ENCODE results near the gene PNN.
"Not testable (repeated sequence)": the region's sequence is repeated elsewhere in the genome, so short reads cannot be mapped to it uniquely, and the experiment has no call there.

PNN gene

DNA sequence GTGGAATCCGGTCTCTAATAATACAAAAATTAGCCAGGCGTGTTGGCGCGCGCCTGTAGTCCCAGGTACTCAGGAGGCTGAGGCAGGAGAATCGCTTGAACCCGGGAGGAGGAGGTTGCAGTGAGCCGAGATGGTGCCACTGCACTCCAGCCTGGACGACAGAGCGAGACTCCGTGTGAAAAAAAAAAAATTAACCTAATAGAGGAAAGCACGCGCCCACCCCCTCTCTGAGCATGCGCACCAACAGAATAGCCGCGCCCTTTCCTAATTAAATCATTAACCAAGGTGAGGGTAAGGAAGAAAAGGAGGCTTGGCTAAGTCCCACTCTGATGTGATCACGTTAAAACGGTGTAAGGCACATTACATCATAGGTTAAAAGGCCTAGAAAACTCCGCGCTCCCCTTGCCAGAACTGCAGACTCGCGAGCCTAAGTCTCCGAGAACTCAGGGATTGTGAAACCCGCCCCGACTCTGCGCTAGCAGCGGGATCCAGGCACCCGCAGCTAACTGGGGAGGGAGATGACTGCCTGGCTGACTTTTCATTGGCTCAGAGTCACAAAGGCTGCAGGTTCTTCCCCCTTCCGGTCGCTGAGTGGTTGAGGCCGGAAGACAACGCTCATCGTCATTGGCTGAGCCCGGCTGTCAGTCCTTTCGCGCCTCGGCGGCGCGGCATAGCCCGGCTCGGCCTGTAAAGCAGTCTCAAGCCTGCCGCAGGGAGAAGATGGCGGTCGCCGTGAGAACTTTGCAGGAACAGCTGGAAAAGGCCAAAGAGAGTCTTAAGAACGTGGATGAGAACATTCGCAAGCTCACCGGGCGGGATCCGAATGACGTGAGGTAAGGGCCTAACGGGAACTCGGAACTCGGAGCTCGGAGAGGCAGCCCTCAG, at the start of gene PNN:
Gene PNN, plus strand, starts transcription at position 695 of the 885 bp plus-strand sequence. Its CDS starts 26 bp downstream, at position 721.
- peak; percentile 97 for DNase-seq (ENCODE audit: low spot score)

- not testable (repeated sequence) for DNase-seq (ENCODE audit: low spot score)
These were observed 37.2 kb upstream of the PNN start for GRCh38 chr14:39137835-39138234.

- no peak for DNase-seq (ENCODE audit: low spot score)
These were observed 36.6 kb upstream of the PNN start for GRCh38 chr14:39138440-39138839.

DNA sequence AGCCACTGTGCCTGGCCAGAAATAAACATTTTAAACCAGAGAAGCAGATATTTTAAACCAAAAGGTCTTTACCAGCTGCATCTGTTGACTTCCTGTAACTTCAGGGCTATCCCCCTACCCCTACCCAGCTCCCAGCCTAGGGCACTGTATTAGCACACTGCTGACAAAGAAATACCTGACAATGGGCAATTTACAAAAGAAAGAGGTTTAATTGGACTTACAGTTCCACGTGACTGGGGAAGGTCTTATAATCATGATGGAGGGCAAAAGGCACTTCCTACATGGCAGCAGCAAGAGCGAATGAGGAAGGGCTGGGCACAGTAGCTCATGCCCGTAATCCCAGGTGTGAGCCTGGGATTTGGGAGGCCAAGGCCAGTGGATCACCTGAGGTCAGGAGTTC, 34.9 kb upstream of the PNN start:
- no peak for DNase-seq (ENCODE audit: low spot score)

GRCh38 chr14:39141623-39142022, 33.4 kb upstream of the PNN start:
- not testable (repeated sequence) for DNase-seq (ENCODE audit: low spot score)

DNA sequence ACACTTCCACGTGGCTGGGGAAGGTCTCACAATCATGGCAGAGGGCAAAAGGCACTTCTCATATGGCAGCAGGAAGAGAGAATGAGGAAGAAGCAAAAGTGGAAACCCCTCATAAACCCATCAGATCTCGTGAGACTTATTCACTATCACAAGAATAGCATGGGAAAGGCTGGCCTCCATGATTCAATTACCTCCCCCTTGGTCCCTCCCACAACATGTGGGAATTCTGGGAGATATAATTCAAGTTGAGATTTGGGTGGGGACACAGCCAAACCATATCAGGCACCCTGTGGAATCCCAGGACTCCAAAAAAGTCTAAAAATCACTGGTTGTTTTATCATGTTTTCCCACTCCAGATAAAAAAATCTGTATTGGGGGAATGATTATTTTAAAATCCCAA, 31.8 kb upstream of the PNN start:
- not testable (repeated sequence) for DNase-seq (ENCODE audit: low spot score)

GRCh38 chr14:39145266-39145966, 29.6 kb upstream of the PNN start:
- DNase-seq (ENCODE audit: low spot score), result peak; percentile 2

GRCh38 chr14:39154594-39155189, 20.4 kb upstream of the PNN start:
- no peak for DNase-seq (ENCODE audit: low spot score)

GRCh38 chr14:39157491-39157890, 17.6 kb upstream of the PNN start:
- no peak for DNase-seq (ENCODE audit: low spot score)

DNA sequence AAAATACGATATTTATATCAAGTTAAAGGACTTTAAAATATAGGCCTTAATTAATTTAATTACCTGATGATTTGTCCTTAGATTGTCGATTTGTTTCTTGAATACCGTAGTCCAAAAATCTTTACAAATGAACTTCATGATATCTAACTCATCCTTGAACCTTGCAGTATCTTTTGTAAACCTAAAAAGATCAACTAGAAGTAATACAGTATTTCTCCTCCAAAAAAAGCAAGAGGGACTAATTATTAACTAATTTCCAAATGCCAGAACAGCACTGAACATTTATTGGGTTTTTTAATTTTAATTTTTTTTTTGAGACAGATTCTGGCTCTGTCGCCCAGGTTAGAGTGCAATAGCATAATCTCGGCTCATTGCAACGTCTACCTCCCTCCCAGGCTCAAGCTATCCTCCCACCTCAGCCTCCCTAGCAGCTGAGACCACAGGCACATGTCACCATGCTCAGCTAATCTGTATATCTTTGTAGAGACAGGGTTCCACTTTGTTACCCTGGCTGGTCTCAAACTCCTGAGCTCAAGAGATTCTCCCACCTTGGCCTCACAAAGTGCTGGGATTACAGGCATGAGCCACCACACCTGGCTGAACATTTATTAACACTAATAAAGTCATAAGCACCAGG, 16.7 kb upstream of the PNN start:
- no peak for DNase-seq (ENCODE audit: low spot score)

GRCh38 chr14:39160494-39160893, 14.6 kb upstream of the PNN start:
- no peak for DNase-seq (ENCODE audit: low spot score)

GRCh38 chr14:39167797-39168320, 7.2 kb upstream of the PNN start:
- not testable (repeated sequence) for DNase-seq (ENCODE audit: low spot score)

- DNase-seq (ENCODE audit: low spot score), result no peak
These were observed 6.5 kb upstream of the PNN start for GRCh38 chr14:39168591-39168990.

GRCh38 chr14:39169541-39169900, 5.5 kb upstream of the PNN start:
- DNase-seq (ENCODE audit: low spot score), result no peak

GRCh38 chr14:39173198-39173597, 1.9 kb upstream of the PNN start:
- no peak for DNase-seq (ENCODE audit: low spot score)

DNA sequence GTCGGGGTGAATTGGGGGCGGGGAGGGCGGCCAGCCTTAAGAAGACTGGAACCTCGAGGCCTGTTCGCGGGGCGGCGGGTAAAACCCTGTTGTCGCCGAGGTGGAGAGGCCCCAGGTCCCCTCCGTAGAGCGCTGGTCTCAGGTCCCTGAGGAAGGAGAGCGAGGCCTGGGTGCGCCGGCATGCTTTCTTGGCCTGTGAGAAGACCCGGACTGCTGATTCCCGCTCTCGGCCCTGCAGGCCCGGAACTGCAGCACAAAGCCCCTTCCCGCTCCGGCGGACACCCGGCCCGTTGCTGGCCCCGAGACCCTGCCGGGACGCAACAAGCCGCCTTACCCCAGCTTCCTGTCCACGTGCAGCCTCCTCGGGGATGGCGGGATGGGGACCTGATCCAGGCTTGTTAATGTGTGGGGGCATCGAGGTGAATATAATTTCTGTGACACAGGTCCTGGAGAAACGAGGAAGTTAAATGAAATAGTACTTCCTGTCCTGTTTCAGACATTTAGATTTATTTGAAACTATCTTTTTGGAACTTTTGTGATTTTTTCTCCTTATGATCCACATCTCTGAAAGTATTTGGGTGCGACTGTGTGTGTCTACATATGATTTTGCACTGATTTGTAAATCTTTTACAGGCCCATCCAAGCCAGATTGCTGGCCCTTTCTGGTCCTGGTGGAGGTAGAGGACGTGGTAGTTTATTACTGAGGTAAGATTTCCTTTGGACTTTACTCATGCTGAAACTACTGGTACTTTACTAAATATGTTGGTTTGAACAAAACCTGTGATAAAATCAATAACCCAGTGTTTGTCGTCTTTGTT, 600 bp downstream of the PNN start:
- DNase-seq (ENCODE audit: low spot score), result peak; percentile 42

DNA sequence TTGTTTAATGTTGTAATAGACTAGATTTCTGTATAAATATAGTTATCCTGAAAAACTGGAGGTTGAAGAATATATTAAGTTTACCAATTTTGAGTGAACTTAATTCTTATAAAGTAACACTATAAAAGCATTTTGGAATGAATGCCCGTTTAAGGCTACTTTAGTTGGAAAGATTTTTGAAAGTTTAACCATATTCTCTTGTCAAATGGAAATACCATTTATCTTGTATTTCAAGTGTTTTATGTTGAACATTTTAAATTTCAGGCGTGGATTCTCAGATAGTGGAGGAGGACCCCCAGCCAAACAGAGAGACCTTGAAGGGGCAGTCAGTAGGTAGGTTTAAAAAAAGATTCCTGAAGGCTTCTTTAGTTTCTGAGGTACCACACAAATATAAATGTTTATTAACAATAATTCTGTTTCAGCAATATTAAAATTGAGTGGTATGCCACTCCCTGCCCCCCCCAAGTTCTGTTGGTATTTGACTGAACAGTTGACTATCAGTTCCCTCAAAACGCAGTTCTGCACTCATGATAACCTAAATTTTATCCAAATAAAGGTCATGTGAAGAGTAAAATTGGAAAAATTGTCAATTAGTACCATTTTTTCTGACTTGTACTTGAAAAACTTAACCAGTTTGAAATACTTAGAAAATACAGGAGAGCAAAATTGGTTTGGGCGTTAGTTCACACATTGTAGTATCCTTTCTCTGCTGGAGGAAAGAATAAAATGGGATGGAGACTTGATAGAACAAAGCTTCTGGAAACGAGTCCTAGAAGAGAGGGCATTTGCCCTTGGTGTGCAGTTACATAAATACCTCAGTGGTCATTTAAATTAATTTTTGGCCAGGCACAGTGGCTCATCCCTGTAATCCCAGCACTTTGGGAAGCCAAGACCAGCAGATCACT, 1.5 kb downstream of the PNN start:
- DNase-seq (ENCODE audit: low spot score), result no peak

DNA sequence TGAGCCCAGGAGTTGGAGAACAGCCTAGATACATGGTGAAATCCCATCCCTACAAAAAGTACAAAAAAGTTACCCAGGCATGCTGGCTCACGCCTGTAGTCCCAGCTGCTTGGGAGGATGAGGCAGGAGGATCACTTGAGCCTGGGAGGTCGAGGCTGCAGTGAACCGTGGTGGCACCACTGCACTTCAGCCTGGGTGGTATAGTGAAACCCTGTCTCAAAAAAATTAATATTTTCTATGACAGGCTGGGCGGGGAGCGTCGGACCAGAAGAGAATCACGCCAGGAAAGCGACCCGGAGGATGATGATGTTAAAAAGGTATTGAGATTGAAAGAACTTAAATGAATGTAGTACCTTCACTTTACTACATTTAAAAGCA, 2.1 kb downstream of the PNN start:
- no peak for DNase-seq (ENCODE audit: low spot score)

DNA sequence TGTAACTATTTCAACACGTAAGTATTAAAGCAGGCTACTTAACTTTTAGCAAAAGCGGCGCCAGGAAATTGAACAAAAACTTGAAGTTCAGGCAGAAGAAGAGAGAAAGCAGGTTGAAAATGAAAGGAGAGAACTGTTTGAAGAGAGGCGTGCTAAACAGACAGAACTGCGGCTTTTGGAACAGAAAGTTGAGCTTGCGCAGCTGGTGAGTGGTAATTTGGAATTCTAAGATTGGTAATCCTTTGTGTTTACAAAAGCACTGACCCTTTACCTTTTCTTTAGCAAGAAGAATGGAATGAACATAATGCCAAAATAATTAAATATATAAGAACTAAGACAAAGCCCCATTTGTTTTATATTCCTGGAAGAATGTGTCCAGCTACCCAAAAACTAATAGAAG, 4.0 kb downstream of the PNN start:
- no peak for DNase-seq (ENCODE audit: low spot score)

- no peak for DNase-seq (ENCODE audit: low spot score)
These were observed 5.5 kb downstream of the PNN start for GRCh38 chr14:39180553-39180952.

All from NAMALWA (cell line).